Hematopoietic multipotent progenitor cell treated with erythropoietin and hydrocortisone succinate and interleukin-3 and kit ligand, for 4 days (in vitro differentiated cells): ENCODE results near the gene CNMD.

Experiments
- DNase-seq: peaks from one replicate; pipeline ENCODE4 v3.0.0-alpha.2; 2015

The CNMD gene

GRCh38 chr13:52677823-52678222 is 61.8 kb downstream of the CNMD start:
- peak; percentile 38 for DNase-seq

- DNase-seq = peak; percentile 22
Measured at GRCh38 chr13:52673465-52673864, 66.2 kb downstream of the CNMD start.

- DNase-seq = no peak
Measured at GRCh38 chr13:52670726-52671125, 68.9 kb downstream of the CNMD start.

- peak; percentile 50 for DNase-seq
Measured at GRCh38 chr13:52669677-52670076, 69.9 kb downstream of the CNMD start.

GRCh38 chr13:52665325-52665724 is 74.3 kb downstream of the CNMD start:
- peak; percentile 55 for DNase-seq

- DNase-seq = no peak
Measured at GRCh38 chr13:52664272-52664671, 75.3 kb downstream of the CNMD start.

GRCh38 chr13:52659340-52659739 is 80.3 kb downstream of the CNMD start:
- no peak for DNase-seq
